Measurements from ENCODE around the gene P4HA2.

DNA sequence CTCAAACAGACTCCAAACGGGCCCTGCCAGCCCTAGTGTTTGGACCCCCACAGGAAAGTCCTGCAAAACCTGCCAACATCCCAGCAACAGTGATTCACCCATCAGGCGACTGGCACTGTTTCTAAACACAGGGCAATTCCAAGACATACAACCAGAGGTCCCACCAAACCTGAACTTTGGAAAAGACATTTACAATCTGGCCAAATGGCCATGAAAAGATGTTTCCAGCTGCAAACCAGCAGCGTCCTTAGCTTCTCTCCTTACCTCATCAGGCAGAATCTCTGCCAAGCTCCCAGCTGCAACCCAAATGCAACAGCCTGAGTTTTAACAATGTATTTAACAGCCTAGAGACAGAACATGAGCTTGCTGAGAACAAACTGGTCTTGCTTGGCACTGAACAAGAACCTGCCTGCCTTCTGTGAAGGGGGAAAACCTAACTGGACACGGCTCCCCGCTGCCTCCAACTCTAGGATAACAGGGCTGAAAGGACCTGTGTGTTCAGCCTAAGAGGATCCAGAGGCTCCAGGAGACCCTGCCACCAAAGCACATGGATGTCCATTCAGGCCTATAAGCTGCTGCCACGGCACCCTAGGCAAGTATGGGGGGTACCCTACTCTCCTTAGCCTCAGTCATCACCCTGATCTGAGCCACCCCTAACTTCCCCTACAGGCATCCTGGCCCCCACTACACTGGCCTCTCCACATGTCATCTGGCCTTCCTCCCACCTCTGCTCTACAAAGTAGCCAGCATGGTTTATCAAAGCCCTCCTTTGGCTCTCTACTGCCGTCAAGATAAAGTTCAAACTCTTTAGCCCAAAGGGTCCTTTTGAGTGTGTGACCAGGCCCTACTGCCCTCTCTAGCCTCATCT is 5.6 kb downstream of the P4HA2 start:
- TF ChIP-seq, protein P1, sequence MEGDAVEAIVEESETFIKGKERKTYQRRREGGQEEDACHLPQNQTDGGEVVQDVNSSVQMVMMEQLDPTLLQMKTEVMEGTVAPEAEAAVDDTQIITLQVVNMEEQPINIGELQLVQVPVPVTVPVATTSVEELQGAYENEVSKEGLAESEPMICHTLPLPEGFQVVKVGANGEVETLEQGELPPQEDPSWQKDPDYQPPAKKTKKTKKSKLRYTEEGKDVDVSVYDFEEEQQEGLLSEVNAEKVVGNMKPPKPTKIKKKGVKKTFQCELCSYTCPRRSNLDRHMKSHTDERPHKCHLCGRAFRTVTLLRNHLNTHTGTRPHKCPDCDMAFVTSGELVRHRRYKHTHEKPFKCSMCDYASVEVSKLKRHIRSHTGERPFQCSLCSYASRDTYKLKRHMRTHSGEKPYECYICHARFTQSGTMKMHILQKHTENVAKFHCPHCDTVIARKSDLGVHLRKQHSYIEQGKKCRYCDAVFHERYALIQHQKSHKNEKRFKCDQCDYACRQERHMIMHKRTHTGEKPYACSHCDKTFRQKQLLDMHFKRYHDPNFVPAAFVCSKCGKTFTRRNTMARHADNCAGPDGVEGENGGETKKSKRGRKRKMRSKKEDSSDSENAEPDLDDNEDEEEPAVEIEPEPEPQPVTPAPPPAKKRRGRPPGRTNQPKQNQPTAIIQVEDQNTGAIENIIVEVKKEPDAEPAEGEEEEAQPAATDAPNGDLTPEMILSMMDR (IDR thresholded peaks at IDR 0.05; ENCODE audit: poor library complexity) = peak; percentile 19
- TF ChIP-seq EZH2phosphoT487 (IDR thresholded peaks at IDR 0.05; ENCODE audit: low read depth, severe bottlenecking, unreplicated experiment) (no peak), EZH2 (IDR thresholded peaks at IDR 0.05; ENCODE audit: borderline replicate concordance) (no peak)
